Panc1 (cell line): ENCODE data around the gene SERPINB13. TPM values are rescaled to one million over a fixed set of nuclear protein-coding genes. Genes with fewer than 3 reads are reported as not detected.

Source experiments
- ATAC-seq: fragments of 200-7000 bp; cut with Tn5 transposase; 2 replicates; pipeline ENCODE4 v1.9.1; 2020; ENCODE audit warnings: mild to moderate bottlenecking, moderate library complexity
- BruUV-seq: library from RNA; stranded (reverse); fragments of 400-500 nt; replicated peaks from 2 replicates; lab custom pipeline; 2021; lab: Mats Ljungman, UMichigan
- CTCF ChIA-PET: fragments of 300-600 bp; sonication (Branson Sonifier 250); formaldehyde crosslinking; loops from one replicate; lab custom pipeline; 2022; ENCODE audit warnings: antibody characterized with exemption; lab: Charles Lee
- POLR2A ChIA-PET: fragments of 300-600 bp; sonication (Branson Sonifier 250); formaldehyde crosslinking; loops from one replicate; lab custom pipeline; 2022; ENCODE audit warnings: antibody characterized with exemption; lab: Charles Lee
- DNase-seq: peaks from one replicate; pipeline ENCODE4 v3.0.0-alpha.2; 2010; ENCODE audit warnings: low read depth, low spot score
- H3K27ac ChIP-seq: 2 replicates; pipeline ENCODE4 v1.5.1; 2011; ENCODE audit warnings: mild to moderate bottlenecking, low read length, inconsistent platforms
- H3K27me3 ChIP-seq: fragments of 200-500 bp; sonication (Bioruptor generic); 2 replicates; pipeline ENCODE4 v1.6.0; 2014; ENCODE audit warnings: low read length, inconsistent platforms; ENCODE audit not compliant: control insufficient read depth, insufficient read depth
- H3K36me3 ChIP-seq: fragments of 200-500 bp; sonication (Bioruptor generic); 2 replicates; pipeline ENCODE4 v1.5.1; 2014; ENCODE audit warnings: inconsistent platforms, mild to moderate bottlenecking, low read length, moderate library complexity; ENCODE audit not compliant: control insufficient read depth, insufficient read depth
- H3K4me1 ChIP-seq: 2 replicates; pipeline ENCODE4 v1.5.1; 2011; ENCODE audit warnings: inconsistent platforms, mild to moderate bottlenecking, low read length, moderate library complexity; ENCODE audit not compliant: control insufficient read depth, insufficient read depth
- H3K4me3 ChIP-seq, 2 experiments: 2 replicates each; pipeline ENCODE4 v1.5.1; 2011 to 2012; ENCODE audit warnings: low read depth in 2 of 2, low read length in 2 of 2, mild to moderate bottlenecking in 2 of 2, inconsistent platforms in 1 of 2, moderate library complexity in 1 of 2
- H3K9me3 ChIP-seq: fragments of 200-500 bp; sonication (Bioruptor generic); 2 replicates; pipeline ENCODE4 v1.5.1; 2014; ENCODE audit warnings: low read depth, mild to moderate bottlenecking, inconsistent platforms, low read length, moderate library complexity; ENCODE audit not compliant: control insufficient read depth, insufficient read depth
- POLR2AphosphoS5 ChIP-seq: IDR thresholded peaks from 2 replicates; pipeline ENCODE4 v1.6.1; 2012; ENCODE audit warnings: mild to moderate bottlenecking, low read depth, low read length, moderate library complexity
- SIN3A ChIP-seq: IDR thresholded peaks from 2 replicates; pipeline ENCODE4 v1.6.1; 2012; ENCODE audit warnings: low read depth, mild to moderate bottlenecking, low read length, moderate library complexity, borderline replicate concordance; ENCODE audit not compliant: insufficient read depth
- TCF7L2 ChIP-seq: IDR thresholded peaks from 2 replicates; pipeline ENCODE4 v1.6.1; 2011; ENCODE audit warnings: mild to moderate bottlenecking, low read depth, low read length, inconsistent platforms
- in situ Hi-C: cut with HindIII; loops from 2 replicates; pipeline ENCODE4 v1.10.0; 2016; ENCODE audit warnings: low sequenced_read_pairs, low pct_unique_long_range_greater_than_20kb
- intact Hi-C: fragments of 100-400 bp; cut with micrococcal nuclease; formaldehyde crosslinking; loops from one replicate; pipeline ENCODE4 v1.10.0; 2022; ENCODE audit not compliant: unreplicated experiment
- total RNA-seq: library from RNA; stranded (reverse); gene quantifications from one replicate; pipeline ENCODE4 v1.2.1, GENCODE V29; 2021; ENCODE audit not compliant: unreplicated experiment
- TF ChIP-seq, protein P1 (sequence below): fragments of 450-650 bp; IDR thresholded peaks from 2 replicates; pipeline ENCODE4 v1.5.1; 2017; ENCODE audit warnings: mild to moderate bottlenecking
- TF ChIP-seq, protein P2 (sequence below), 2 experiments: IDR thresholded peaks; 2 replicates each; pipeline ENCODE4 v1.6.1; 2011 to 2012; ENCODE audit warnings: low read depth in 2 of 2, control low read depth in 1 of 2, low read length in 1 of 2, mild to moderate bottlenecking in 1 of 2, moderate library complexity in 1 of 2; ENCODE audit not compliant: insufficient read depth in 1 of 2

SERPINB13 gene
- total RNA-seq, 1 experiment from 2014 or later: not detected

DNA sequence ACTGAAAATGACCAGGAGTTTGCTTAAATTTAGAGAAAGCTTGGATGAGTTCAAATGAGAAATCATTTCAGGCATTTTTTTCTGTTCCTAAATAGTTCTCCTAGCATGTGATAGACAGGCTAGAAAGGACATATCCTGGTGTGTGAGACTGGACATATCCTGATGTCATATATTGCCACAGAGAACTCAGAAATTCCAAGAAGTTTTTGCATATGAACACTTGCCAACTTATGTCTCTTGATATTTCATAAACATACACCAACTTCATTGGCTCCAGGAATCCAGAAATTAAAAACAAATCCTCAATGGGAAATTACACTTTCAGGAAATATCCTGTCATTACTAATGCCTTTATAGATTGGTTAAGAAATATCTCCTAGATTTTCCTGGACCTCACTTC lies 59.8 kb downstream of the SERPINB13 start:
- TF ChIP-seq SIN3A: no peak
- TF ChIP-seq, protein P1, sequence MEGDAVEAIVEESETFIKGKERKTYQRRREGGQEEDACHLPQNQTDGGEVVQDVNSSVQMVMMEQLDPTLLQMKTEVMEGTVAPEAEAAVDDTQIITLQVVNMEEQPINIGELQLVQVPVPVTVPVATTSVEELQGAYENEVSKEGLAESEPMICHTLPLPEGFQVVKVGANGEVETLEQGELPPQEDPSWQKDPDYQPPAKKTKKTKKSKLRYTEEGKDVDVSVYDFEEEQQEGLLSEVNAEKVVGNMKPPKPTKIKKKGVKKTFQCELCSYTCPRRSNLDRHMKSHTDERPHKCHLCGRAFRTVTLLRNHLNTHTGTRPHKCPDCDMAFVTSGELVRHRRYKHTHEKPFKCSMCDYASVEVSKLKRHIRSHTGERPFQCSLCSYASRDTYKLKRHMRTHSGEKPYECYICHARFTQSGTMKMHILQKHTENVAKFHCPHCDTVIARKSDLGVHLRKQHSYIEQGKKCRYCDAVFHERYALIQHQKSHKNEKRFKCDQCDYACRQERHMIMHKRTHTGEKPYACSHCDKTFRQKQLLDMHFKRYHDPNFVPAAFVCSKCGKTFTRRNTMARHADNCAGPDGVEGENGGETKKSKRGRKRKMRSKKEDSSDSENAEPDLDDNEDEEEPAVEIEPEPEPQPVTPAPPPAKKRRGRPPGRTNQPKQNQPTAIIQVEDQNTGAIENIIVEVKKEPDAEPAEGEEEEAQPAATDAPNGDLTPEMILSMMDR: no peak
- no peak for TF ChIP-seq TCF7L2
- no peak for TF ChIP-seq POLR2AphosphoS5
- TF ChIP-seq, protein P2, sequence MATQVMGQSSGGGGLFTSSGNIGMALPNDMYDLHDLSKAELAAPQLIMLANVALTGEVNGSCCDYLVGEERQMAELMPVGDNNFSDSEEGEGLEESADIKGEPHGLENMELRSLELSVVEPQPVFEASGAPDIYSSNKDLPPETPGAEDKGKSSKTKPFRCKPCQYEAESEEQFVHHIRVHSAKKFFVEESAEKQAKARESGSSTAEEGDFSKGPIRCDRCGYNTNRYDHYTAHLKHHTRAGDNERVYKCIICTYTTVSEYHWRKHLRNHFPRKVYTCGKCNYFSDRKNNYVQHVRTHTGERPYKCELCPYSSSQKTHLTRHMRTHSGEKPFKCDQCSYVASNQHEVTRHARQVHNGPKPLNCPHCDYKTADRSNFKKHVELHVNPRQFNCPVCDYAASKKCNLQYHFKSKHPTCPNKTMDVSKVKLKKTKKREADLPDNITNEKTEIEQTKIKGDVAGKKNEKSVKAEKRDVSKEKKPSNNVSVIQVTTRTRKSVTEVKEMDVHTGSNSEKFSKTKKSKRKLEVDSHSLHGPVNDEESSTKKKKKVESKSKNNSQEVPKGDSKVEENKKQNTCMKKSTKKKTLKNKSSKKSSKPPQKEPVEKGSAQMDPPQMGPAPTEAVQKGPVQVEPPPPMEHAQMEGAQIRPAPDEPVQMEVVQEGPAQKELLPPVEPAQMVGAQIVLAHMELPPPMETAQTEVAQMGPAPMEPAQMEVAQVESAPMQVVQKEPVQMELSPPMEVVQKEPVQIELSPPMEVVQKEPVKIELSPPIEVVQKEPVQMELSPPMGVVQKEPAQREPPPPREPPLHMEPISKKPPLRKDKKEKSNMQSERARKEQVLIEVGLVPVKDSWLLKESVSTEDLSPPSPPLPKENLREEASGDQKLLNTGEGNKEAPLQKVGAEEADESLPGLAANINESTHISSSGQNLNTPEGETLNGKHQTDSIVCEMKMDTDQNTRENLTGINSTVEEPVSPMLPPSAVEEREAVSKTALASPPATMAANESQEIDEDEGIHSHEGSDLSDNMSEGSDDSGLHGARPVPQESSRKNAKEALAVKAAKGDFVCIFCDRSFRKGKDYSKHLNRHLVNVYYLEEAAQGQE (IDR thresholded peaks at IDR 0.05; ENCODE audit: insufficient read depth in 1 of 2, low read depth in 2 of 2, low read length in 1 of 2): no peak
- POLR2A ChIA-PET: no interaction called here

DNA sequence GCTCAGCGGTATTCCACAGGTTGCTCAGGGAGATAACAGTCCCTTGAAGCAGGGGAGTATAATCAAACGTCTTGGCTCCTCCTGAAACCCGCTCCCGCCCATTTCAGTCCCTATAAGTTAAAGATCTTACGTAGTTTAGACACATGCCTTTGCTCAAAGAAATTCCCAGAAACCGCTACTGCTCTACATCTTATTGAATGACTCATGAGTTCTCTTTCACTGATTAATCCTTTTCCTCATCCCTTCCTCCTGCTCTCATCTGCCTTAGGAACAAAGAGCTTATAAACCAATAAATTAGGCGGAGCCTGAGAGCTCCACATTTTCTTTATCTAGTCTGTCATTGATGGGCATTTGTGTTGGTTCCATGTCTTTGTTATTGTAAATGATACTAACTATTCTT lies 61.1 kb downstream of the SERPINB13 start:
- POLR2A ChIA-PET: no interaction called here
- Histone ChIP-seq H3K36me3 (no peaks in the 10 kb centered on the region), H3K4me1 (no peaks in the 10 kb centered on the region), H3K4me3 (no peak overlapping the region), H3K27me3 (no peaks in the 10 kb centered on the region), H3K9me3 (no peaks in the 10 kb centered on the region), H3K27ac (no peak overlapping the region)
- CTCF ChIA-PET: no interaction called here
- DNase-seq (no peak), ATAC-seq (no peak)
- no TSS peak for BruUV-seq
- intact Hi-C loops: no loop called here
- TF ChIP-seq TCF7L2 (no peak), SIN3A (no peak), POLR2AphosphoS5 (no peak)
- TF ChIP-seq, protein P1: no peak
- TF ChIP-seq, protein P2 (IDR thresholded peaks at IDR 0.05; ENCODE audit: insufficient read depth in 1 of 2, low read depth in 2 of 2, low read length in 1 of 2): no peak
- in situ Hi-C loops: no loop called here

More for the DNA sequence above, 59.8 kb downstream of the SERPINB13 start:
- in situ Hi-C loops (no loop called here), intact Hi-C loops (no loop called here)
- DNase-seq (no peak), ATAC-seq (no peak)
- no TSS peak for BruUV-seq
- no peaks in the 10 kb centered on the region for H3K9me3 ChIP-seq
- H3K27me3 ChIP-seq: no peaks in the 10 kb centered on the region
- no peaks in the 10 kb centered on the region for H3K36me3 ChIP-seq
- H3K27ac ChIP-seq: no peak overlapping the region
- no peak overlapping the region for H3K4me3 ChIP-seq
- H3K4me1 ChIP-seq: no peaks in the 10 kb centered on the region
- CTCF ChIA-PET: no interaction called here
